Tibial artery (tissue), 4 donors: ENCODE measurements around the gene TMCO4.

ENCODE experiments used
- DNase-seq, 2 donors: peaks; one replicate each; pipeline ENCODE4 v3.0.0-alpha.2; 2019
- H3K27ac ChIP-seq, 2 donors: fragments of 200-600 bp; sonication (generic) in 1 of 2; 1 replicate in 1 of 2; 2 replicates in 1 of 2; pipeline ENCODE4 v1.5.1; 2018 to 2019; ENCODE audit warnings: mild to moderate bottlenecking in 1 of 2
- H3K27me3 ChIP-seq, 2 donors: fragments of 200-600 bp; sonication (generic) in 1 of 2; one replicate each; pipeline versions ENCODE4 v1.5.1 to v1.6.0; 2016 to 2019
- H3K36me3 ChIP-seq, 3 donors: fragments of 200-600 bp; sonication (generic) in 2 of 3; one replicate each; pipeline ENCODE4 v1.5.1; 2016 to 2019; ENCODE audit warnings: mild to moderate bottlenecking in 2 of 3
- H3K4me1 ChIP-seq, 4 donors: fragments of 200-600 bp; sonication (generic) in 2 of 4; 1 replicate in 3 of 4; 2 replicates in 1 of 4; pipeline ENCODE4 v1.5.1; 2016 to 2019
- H3K4me3 ChIP-seq, 2 donors: fragments of 200-600 bp; sonication (generic) in 1 of 2; 1 replicate in 1 of 2; 2 replicates in 1 of 2; pipeline ENCODE4 v1.5.1; 2018 to 2019; ENCODE audit warnings: mild to moderate bottlenecking in 2 of 2
- H3K9me3 ChIP-seq, 3 donors: fragments of 200-600 bp; sonication (generic) in 1 of 3; one replicate each; pipeline ENCODE4 v1.5.1; 2016 to 2019
- intact Hi-C: fragments of 100-400 bp; cut with DNase I; formaldehyde crosslinking; loops from one replicate; pipeline ENCODE4 v1.15.0; 2023; ENCODE audit warnings: low total_unique reads
- TF ChIP-seq, protein P1 (sequence below), 2 experiments: fragments of 200-600 bp in 1 of 2; fragments of 450-650 bp in 1 of 2; IDR thresholded peaks; one replicate each; pipeline ENCODE4 v1.5.1; 2017 to 2019; ENCODE audit warnings: antibody characterized with exemption in 2 of 2, mild to moderate bottlenecking in 1 of 2, moderate library complexity in 1 of 2

Gene TMCO4

DNA sequence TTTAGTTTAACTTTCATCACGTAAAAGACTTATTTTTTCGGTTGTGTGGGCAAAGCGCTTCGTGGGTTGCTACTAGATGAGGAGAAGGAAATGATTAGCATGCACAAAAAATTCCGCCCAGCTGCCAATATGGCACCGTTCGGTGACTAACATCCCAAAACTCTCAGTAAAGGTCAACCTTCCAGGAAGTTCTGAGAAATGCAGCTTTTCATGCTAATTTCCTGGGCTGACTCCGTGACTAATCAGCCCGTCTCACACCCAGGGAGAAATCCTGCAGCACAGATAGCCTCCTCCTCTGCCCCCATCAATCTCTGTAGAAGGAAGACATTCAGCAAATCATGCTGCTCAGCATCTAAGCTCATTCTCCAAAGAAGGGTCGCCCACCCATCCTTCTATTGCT lies 34.1 kb downstream of the TMCO4 start:
- DNase-seq = no peak
- no peak overlapping the region for H3K27ac ChIP-seq
- H3K4me1 ChIP-seq = peaks cover 0 to 10% (median 0%) of the 10 kb centered on the region in 4 donors
- H3K9me3 ChIP-seq = no peaks in the 10 kb centered on the region
- no peak overlapping the region for H3K4me3 ChIP-seq
- TF ChIP-seq, protein P1, sequence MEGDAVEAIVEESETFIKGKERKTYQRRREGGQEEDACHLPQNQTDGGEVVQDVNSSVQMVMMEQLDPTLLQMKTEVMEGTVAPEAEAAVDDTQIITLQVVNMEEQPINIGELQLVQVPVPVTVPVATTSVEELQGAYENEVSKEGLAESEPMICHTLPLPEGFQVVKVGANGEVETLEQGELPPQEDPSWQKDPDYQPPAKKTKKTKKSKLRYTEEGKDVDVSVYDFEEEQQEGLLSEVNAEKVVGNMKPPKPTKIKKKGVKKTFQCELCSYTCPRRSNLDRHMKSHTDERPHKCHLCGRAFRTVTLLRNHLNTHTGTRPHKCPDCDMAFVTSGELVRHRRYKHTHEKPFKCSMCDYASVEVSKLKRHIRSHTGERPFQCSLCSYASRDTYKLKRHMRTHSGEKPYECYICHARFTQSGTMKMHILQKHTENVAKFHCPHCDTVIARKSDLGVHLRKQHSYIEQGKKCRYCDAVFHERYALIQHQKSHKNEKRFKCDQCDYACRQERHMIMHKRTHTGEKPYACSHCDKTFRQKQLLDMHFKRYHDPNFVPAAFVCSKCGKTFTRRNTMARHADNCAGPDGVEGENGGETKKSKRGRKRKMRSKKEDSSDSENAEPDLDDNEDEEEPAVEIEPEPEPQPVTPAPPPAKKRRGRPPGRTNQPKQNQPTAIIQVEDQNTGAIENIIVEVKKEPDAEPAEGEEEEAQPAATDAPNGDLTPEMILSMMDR (IDR thresholded peaks at IDR 0.05) = no peak
- peaks cover 3 to 47% (median 16%) of the 10 kb centered on the region in 3 donors for H3K36me3 ChIP-seq
- intact Hi-C loops = no loop called here
- no peaks in the 10 kb centered on the region for H3K27me3 ChIP-seq

- intact Hi-C loops = no loop called here
- Histone ChIP-seq H3K9me3 (no peaks in the 10 kb centered on the region), H3K27me3 (no peaks in the 10 kb centered on the region), H3K27ac (no peak overlapping the region), H3K36me3 (peaks cover 0 to 39% (median 11%) of the 10 kb centered on the region in 3 donors), H3K4me3 (no peak overlapping the region), H3K4me1 (peaks cover 0 to 10% (median under 1%) of the 10 kb centered on the region in 4 donors)
- no peak for DNase-seq
- TF ChIP-seq, protein P1 (IDR thresholded peaks at IDR 0.05) = no peak
Measured at GRCh38 chr1:19764848-19765247, 34.9 kb downstream of the TMCO4 start.

- Histone ChIP-seq H3K4me1 (peaks cover 0 to 23% (median 6%) of the 10 kb centered on the region in 4 donors), H3K27me3 (no peaks in the 10 kb centered on the region), H3K9me3 (no peaks in the 10 kb centered on the region), H3K27ac (no peak overlapping the region), H3K36me3 (peaks cover 0 to 13% (median 3%) of the 10 kb centered on the region in 3 donors), H3K4me3 (no peak overlapping the region)
- intact Hi-C loops = no loop called here
- DNase-seq = no peak
- TF ChIP-seq, protein P1 (IDR thresholded peaks at IDR 0.05) = peak; percentile 40 to 45
Measured at GRCh38 chr1:19762175-19762779, 37.4 kb downstream of the TMCO4 start.

DNA sequence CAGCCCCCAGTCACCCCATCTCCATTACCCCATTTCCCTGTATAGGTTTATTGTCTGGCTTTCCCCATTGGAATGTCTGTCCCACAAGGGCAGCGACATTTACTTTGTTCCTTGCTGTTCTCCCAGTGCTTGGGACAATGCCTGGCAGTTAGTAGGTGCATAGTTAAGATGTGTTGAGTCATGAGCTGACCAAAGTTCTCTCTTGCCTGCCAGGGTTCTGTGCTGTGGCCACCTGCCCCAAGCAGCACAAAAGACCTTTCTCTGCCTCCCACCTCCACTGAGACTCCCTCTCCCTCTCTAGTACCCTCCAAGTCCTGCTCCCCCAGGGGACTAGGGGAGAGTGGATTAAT lies 40.0 kb downstream of the TMCO4 start:
- Histone ChIP-seq H3K9me3 (no peaks in the 10 kb centered on the region), H3K4me1 (peaks cover 0 to 33% (median 10%) of the 10 kb centered on the region in 4 donors), H3K27me3 (no peaks in the 10 kb centered on the region), H3K4me3 (no peak overlapping the region), H3K27ac (peak overlapping the region; percentile 29 to 32), H3K36me3 (peaks cover 0 to 20% (median 3%) of the 10 kb centered on the region in 3 donors)
- intact Hi-C loops = no loop called here
- DNase-seq = no peak
- TF ChIP-seq, protein P1 (IDR thresholded peaks at IDR 0.05) = no peak

GRCh38 chr1:19758227-19758830 lies 41.4 kb downstream of the TMCO4 start:
- intact Hi-C loops = no loop called here
- TF ChIP-seq, protein P1 (IDR thresholded peaks at IDR 0.05) = no peak
- Histone ChIP-seq H3K4me1 (peaks cover 0 to 44% (median 15%) of the 10 kb centered on the region in 4 donors), H3K27ac (peak overlapping the region; percentile 58 to 85), H3K27me3 (no peaks in the 10 kb centered on the region), H3K9me3 (no peaks in the 10 kb centered on the region), H3K4me3 (no peak overlapping the region), H3K36me3 (peaks cover 3 to 22% (median 9%) of the 10 kb centered on the region in 3 donors)
- no peak for DNase-seq
